ENCODE measurements around the gene HOXB6. TPM values are rescaled to one million over a fixed set of nuclear protein-coding genes. Genes with fewer than 3 reads are reported as not detected.

The HOXB6 gene
- total RNA-seq, 1 donor from 2014 or later: not detected

- peaks cover 0 to 4% (median 2%) of the 10 kb centered on the region in 3 donors for H3K4me1 ChIP-seq (ENCODE audit: control insufficient read depth in 3 of 3, insufficient read depth in 3 of 3, low read length in 3 of 3)
- no peak overlapping the region for H3K9ac ChIP-seq (ENCODE audit: low read depth in 1 of 3, low read length in 3 of 3)
- H3K9me3 ChIP-seq (ENCODE audit: control insufficient read depth in 3 of 3, low read length in 3 of 3): no peaks in the 10 kb centered on the region
- no peak overlapping the region for H3K27ac ChIP-seq (ENCODE audit: low read depth, low read length)
- no peak overlapping the region for H3K4me3 ChIP-seq (ENCODE audit: low read length in 3 of 3)
- H3K36me3 ChIP-seq (ENCODE audit: control insufficient read depth in 3 of 3, insufficient read depth in 3 of 3, low read length in 3 of 3): no peaks in the 10 kb centered on the region
- H3K27me3 ChIP-seq (ENCODE audit: control insufficient read depth in 3 of 3, insufficient read depth in 3 of 3, low read length in 3 of 3): peaks cover 96 to 99% (median 97%) of the 10 kb centered on the region in 3 donors
Observed at GRCh38 chr17:48634493-48635208, 29.9 kb upstream of the HOXB6 start.

- H3K4me1 ChIP-seq (ENCODE audit: control insufficient read depth in 3 of 3, insufficient read depth in 3 of 3, low read length in 3 of 3): peaks cover 0 to 4% (median 2%) of the 10 kb centered on the region in 3 donors
- H3K36me3 ChIP-seq (ENCODE audit: control insufficient read depth in 3 of 3, insufficient read depth in 3 of 3, low read length in 3 of 3): no peaks in the 10 kb centered on the region
- no peak overlapping the region for H3K27ac ChIP-seq (ENCODE audit: low read depth, low read length)
- H3K27me3 ChIP-seq (ENCODE audit: control insufficient read depth in 3 of 3, insufficient read depth in 3 of 3, low read length in 3 of 3): peaks cover 97 to 99% (median 98%) of the 10 kb centered on the region in 3 donors
- H3K9ac ChIP-seq (ENCODE audit: low read depth in 1 of 3, low read length in 3 of 3): no peak overlapping the region
- no peaks in the 10 kb centered on the region for H3K9me3 ChIP-seq (ENCODE audit: control insufficient read depth in 3 of 3, low read length in 3 of 3)
- H3K4me3 ChIP-seq (ENCODE audit: low read length in 3 of 3): no peak overlapping the region
Observed at GRCh38 chr17:48633266-48633677, 28.5 kb upstream of the HOXB6 start.

GRCh38 chr17:48632579-48633265 is 27.9 kb upstream of the HOXB6 start:
- H3K27me3 ChIP-seq (ENCODE audit: control insufficient read depth in 3 of 3, insufficient read depth in 3 of 3, low read length in 3 of 3): peaks cover 97 to 100% (median 99%) of the 10 kb centered on the region in 3 donors
- H3K9me3 ChIP-seq (ENCODE audit: control insufficient read depth in 3 of 3, low read length in 3 of 3): no peaks in the 10 kb centered on the region

GRCh38 chr17:48631693-48632578 is 27.1 kb upstream of the HOXB6 start:
- Histone ChIP-seq H3K27me3 (ENCODE audit: control insufficient read depth in 3 of 3, insufficient read depth in 3 of 3, low read length in 3 of 3) (peaks cover 97 to 99% (median 99%) of the 10 kb centered on the region in 3 donors), H3K9ac (ENCODE audit: low read depth in 1 of 3, low read length in 3 of 3) (no peak overlapping the region), H3K4me1 (ENCODE audit: control insufficient read depth in 3 of 3, insufficient read depth in 3 of 3, low read length in 3 of 3) (peaks cover 0 to 4% (median 2%) of the 10 kb centered on the region in 3 donors)

More at GRCh38 chr17:48632579-48633265, 27.9 kb upstream of the HOXB6 start:
- Histone ChIP-seq H3K4me1 (ENCODE audit: control insufficient read depth in 3 of 3, insufficient read depth in 3 of 3, low read length in 3 of 3) (peaks cover 0 to 4% (median 2%) of the 10 kb centered on the region in 3 donors), H3K27ac (ENCODE audit: low read depth, low read length) (no peak overlapping the region), H3K36me3 (ENCODE audit: control insufficient read depth in 3 of 3, insufficient read depth in 3 of 3, low read length in 3 of 3) (no peaks in the 10 kb centered on the region), H3K9ac (ENCODE audit: low read depth in 1 of 3, low read length in 3 of 3) (no peak overlapping the region), H3K4me3 (ENCODE audit: low read length in 3 of 3) (no peak overlapping the region)

GRCh38 chr17:48630925-48631692 is 26.3 kb upstream of the HOXB6 start:
- Histone ChIP-seq H3K4me3 (ENCODE audit: low read length in 3 of 3) (no peak overlapping the region), H3K9ac (ENCODE audit: low read depth in 1 of 3, low read length in 3 of 3) (no peak overlapping the region), H3K36me3 (ENCODE audit: control insufficient read depth in 3 of 3, insufficient read depth in 3 of 3, low read length in 3 of 3) (no peaks in the 10 kb centered on the region), H3K9me3 (ENCODE audit: control insufficient read depth in 3 of 3, low read length in 3 of 3) (no peaks in the 10 kb centered on the region), H3K27ac (ENCODE audit: low read depth, low read length) (no peak overlapping the region), H3K4me1 (ENCODE audit: control insufficient read depth in 3 of 3, insufficient read depth in 3 of 3, low read length in 3 of 3) (peaks cover 0 to 4% (median under 1%) of the 10 kb centered on the region in 3 donors), H3K27me3 (ENCODE audit: control insufficient read depth in 3 of 3, insufficient read depth in 3 of 3, low read length in 3 of 3) (peaks cover 96 to 98% (median 97%) of the 10 kb centered on the region in 3 donors)

More at GRCh38 chr17:48631693-48632578, 27.1 kb upstream of the HOXB6 start:
- no peaks in the 10 kb centered on the region for H3K9me3 ChIP-seq (ENCODE audit: control insufficient read depth in 3 of 3, low read length in 3 of 3)
- H3K36me3 ChIP-seq (ENCODE audit: control insufficient read depth in 3 of 3, insufficient read depth in 3 of 3, low read length in 3 of 3): no peaks in the 10 kb centered on the region
- H3K27ac ChIP-seq (ENCODE audit: low read depth, low read length): no peak overlapping the region
- H3K4me3 ChIP-seq (ENCODE audit: low read length in 3 of 3): no peak overlapping the region

GRCh38 chr17:48630009-48630924 is 25.5 kb upstream of the HOXB6 start:
- H3K4me3 ChIP-seq (ENCODE audit: low read length in 3 of 3): no peak overlapping the region
- H3K27me3 ChIP-seq (ENCODE audit: control insufficient read depth in 3 of 3, insufficient read depth in 3 of 3, low read length in 3 of 3): peaks cover 96 to 98% (median 97%) of the 10 kb centered on the region in 3 donors
- H3K9ac ChIP-seq (ENCODE audit: low read depth in 1 of 3, low read length in 3 of 3): no peak overlapping the region
- H3K4me1 ChIP-seq (ENCODE audit: control insufficient read depth in 3 of 3, insufficient read depth in 3 of 3, low read length in 3 of 3): peaks cover 8 to 12% (median 9%) of the 10 kb centered on the region in 3 donors
- no peak overlapping the region for H3K27ac ChIP-seq (ENCODE audit: low read depth, low read length)
- H3K36me3 ChIP-seq (ENCODE audit: control insufficient read depth in 3 of 3, insufficient read depth in 3 of 3, low read length in 3 of 3): no peaks in the 10 kb centered on the region
- no peaks in the 10 kb centered on the region for H3K9me3 ChIP-seq (ENCODE audit: control insufficient read depth in 3 of 3, low read length in 3 of 3)

GRCh38 chr17:48629411-48629759 is 24.6 kb upstream of the HOXB6 start:
- Histone ChIP-seq H3K4me1 (ENCODE audit: control insufficient read depth in 3 of 3, insufficient read depth in 3 of 3, low read length in 3 of 3) (peaks cover 12 to 17% (median 13%) of the 10 kb centered on the region in 3 donors), H3K36me3 (ENCODE audit: control insufficient read depth in 3 of 3, insufficient read depth in 3 of 3, low read length in 3 of 3) (no peaks in the 10 kb centered on the region), H3K27ac (ENCODE audit: low read depth, low read length) (no peak overlapping the region), H3K4me3 (ENCODE audit: low read length in 3 of 3) (no peak overlapping the region), H3K9me3 (ENCODE audit: control insufficient read depth in 3 of 3, low read length in 3 of 3) (no peaks in the 10 kb centered on the region), H3K9ac (ENCODE audit: low read depth in 1 of 3, low read length in 3 of 3) (no peak overlapping the region), H3K27me3 (ENCODE audit: control insufficient read depth in 3 of 3, insufficient read depth in 3 of 3, low read length in 3 of 3) (peaks cover 95 to 98% (median 97%) of the 10 kb centered on the region in 3 donors)

- Histone ChIP-seq H3K27ac (ENCODE audit: low read depth, low read length) (no peak overlapping the region), H3K4me1 (ENCODE audit: control insufficient read depth in 3 of 3, insufficient read depth in 3 of 3, low read length in 3 of 3) (peaks cover 12 to 15% (median 13%) of the 10 kb centered on the region in 3 donors), H3K36me3 (ENCODE audit: control insufficient read depth in 3 of 3, insufficient read depth in 3 of 3, low read length in 3 of 3) (no peaks in the 10 kb centered on the region), H3K9me3 (ENCODE audit: control insufficient read depth in 3 of 3, low read length in 3 of 3) (no peaks in the 10 kb centered on the region), H3K4me3 (ENCODE audit: low read length in 3 of 3) (no peak overlapping the region), H3K27me3 (ENCODE audit: control insufficient read depth in 3 of 3, insufficient read depth in 3 of 3, low read length in 3 of 3) (peaks cover 96 to 99% (median 97%) of the 10 kb centered on the region in 3 donors), H3K9ac (ENCODE audit: low read depth in 1 of 3, low read length in 3 of 3) (no peak overlapping the region)
Observed at GRCh38 chr17:48628649-48629410, 24.0 kb upstream of the HOXB6 start.
